Ovary (tissue), 3 donors: ENCODE results near the gene NELFB.

Source experiments
- CTCF ChIP-seq, 3 donors: fragments of 450-650 bp in 2 of 3; fragments of 200-600 bp in 1 of 3; IDR thresholded peaks; one replicate each; pipeline versions ENCODE4 v1.5.1 to v1.8.0; 2016 to 2022; ENCODE audit warnings: antibody characterized with exemption in 3 of 3, mild to moderate bottlenecking in 1 of 3
- POLR2A ChIP-seq: fragments of 450-650 bp; IDR thresholded peaks from one replicate; pipeline ENCODE4 v1.6.1; 2017; ENCODE audit warnings: antibody characterized with exemption, mild to moderate bottlenecking, moderate library complexity
- donor health status: DM: no; HTN: no; CAD: no.

GRCh38 chr9:137320555-137321384, 65.6 kb downstream of the NELFB start:
- TF ChIP-seq CTCF (IDR thresholded peaks at IDR 0.05) = no peak
- no peak for TF ChIP-seq POLR2A
